A204.1 (cell line): ENCODE data around the gene PPFIA3.

ENCODE experiments used
- FAIRE-seq: peaks from 2 replicates; lab custom pipeline; 2012; peaks lifted over from hg19 to GRCh38; lab: Jason Lieb, UNC

PPFIA3 gene

DNA sequence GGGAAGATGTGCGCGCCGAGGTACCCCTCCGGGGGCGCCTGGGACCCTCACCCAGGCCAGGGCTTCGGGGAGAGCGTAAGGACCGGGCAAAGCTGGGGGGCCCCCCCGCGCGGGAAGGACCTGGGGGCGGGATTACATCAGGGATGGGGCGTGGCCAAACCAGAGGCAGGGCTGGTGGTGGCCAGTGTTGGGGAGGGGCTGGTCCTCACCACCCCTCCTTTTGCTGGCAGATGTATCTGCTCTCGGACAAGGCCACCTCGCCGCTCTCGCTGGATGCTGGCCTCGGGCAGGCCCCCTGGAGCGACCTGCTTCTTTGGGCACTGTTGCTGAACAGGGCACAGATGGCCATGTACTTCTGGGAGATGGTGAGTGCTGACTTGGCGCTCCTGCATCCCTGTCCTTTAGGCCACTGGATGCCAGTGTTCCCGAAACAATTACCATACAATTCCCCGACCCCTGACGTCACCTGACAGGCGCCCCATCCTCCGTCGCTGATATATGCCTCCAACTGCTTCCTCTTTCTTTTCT is 63.6 kb downstream of the PPFIA3 start:
- FAIRE-seq, result no peak

DNA sequence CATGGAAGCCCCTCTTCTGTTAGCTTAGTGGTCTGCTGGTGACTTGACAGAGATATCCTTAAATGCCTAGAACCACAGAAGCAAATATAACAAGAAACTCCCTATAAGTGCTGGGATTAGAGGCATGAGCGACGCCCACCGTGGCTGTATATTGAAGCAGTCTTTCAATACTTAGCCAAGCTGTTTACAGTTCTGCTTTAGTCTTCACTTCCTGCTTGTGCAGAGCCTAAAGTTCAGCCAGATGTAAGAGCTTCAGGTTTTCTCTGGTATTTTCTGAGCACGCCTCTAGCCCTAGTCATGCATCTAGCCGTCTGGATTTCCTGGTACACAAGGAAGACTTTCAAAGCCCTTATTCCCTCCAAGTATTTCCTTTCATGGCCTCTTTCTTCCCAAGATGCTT is 66.8 kb downstream of the PPFIA3 start:
- no peak for FAIRE-seq

DNA sequence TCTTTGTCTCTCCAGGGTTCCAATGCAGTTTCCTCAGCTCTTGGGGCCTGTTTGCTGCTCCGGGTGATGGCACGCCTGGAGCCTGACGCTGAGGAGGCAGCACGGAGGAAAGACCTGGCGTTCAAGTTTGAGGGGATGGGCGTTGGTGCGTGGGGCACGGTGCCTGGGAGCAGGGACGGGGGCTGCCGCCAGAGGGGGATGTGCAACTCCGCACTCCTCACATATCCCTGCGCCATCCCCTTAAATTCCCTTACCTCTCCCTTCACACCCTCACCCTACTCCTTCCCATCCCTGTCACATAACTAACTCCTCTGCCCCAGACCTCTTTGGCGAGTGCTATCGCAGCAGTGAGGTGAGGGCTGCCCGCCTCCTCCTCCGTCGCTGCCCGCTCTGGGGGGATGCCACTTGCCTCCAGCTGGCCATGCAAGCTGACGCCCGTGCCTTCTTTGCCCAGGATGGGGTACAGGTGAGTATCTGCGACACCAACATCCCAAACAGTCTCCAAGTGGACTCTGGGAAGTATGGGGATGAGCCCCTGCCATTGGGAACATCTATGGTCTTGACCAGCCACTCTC is 69.4 kb downstream of the PPFIA3 start:
- FAIRE-seq, result no peak

DNA sequence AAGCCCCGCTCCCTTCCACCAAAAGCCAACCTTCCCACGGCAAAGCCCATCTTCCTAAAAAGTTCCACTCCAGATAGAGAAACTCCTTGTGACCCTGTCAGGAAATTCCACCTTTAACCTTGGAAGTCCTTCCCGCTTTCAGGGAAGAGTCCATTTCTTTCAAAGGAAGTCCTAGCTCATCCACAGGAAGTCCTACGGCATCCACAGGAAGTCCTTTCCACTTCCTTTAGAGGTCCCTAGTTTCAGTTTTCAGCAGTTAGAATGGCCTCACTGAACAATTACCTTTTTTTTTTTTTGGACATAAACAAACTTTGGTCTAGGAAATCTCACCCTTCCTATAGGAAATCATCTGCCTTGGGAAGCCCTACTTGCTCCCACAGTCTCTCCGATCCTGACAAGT is 69.9 kb downstream of the PPFIA3 start:
- no peak for FAIRE-seq

DNA sequence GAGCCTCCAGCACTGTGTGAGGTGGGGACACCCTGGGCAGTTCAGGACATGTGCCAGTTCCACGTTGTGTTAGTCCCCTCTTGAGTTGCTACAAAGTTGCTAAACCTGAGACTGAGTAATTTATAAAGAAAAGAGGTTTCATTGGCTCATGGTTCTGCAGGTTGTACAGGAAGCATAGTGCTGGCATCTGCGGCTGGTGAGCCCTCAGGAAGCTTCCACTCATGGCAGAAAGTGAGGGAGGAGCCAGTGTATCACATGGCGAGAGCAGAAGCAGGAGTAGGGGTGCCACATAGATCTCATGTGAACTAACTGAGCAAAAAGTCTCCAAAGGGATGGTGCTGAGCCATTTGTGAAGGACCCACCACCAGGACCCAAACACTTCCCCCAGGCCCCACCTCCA is 71.4 kb downstream of the PPFIA3 start:
- no peak for FAIRE-seq

DNA sequence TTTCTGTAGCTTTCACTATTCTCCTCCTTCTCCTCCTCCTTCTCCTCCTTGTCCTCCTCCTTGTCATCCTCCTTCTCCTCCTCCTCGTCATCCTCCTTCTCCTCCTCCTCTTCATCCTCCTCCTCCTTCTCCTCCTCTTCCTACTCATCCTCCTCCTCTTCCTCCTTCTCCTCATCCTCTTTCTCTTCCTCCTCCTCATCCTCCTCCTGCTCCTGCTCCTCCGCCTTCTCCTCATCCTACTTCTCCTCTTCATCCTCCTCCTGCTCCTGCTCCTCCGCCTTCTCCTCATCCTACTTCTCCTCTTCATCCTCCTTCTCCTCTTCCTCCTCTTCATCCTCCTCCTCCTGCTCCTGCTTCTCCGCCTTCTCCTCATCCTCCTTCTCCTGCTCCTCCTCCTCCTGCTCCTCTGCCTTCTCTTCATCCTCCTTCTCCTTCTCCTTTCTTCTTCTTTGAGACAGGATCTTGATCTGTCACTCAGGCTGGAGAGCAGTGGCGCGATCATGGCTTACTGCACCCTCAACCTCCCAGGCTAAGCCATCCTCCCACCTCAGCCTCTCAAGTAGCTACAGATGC is 74.6 kb downstream of the PPFIA3 start:
- no peak for FAIRE-seq

DNA sequence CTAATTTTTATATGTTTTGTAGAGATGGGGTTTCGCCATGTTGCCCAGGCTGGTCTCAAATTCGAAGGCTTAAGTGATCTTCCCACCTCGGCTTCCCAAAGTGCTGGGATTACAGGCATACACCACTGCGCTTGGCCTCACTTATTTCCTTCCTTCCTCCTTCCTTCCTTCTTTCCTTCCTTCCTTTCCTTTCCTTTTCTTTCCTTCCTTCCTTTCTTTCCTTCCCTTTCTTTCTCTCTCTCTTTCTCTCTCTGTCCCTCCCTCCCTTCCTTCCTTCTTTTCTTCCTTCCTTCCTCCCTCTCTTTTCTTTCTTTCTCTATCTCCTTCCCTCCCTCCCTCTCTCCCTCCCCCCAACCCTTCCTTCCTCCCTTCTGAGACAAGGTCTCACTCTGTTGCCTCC is 75.1 kb downstream of the PPFIA3 start:
- no peak for FAIRE-seq

DNA sequence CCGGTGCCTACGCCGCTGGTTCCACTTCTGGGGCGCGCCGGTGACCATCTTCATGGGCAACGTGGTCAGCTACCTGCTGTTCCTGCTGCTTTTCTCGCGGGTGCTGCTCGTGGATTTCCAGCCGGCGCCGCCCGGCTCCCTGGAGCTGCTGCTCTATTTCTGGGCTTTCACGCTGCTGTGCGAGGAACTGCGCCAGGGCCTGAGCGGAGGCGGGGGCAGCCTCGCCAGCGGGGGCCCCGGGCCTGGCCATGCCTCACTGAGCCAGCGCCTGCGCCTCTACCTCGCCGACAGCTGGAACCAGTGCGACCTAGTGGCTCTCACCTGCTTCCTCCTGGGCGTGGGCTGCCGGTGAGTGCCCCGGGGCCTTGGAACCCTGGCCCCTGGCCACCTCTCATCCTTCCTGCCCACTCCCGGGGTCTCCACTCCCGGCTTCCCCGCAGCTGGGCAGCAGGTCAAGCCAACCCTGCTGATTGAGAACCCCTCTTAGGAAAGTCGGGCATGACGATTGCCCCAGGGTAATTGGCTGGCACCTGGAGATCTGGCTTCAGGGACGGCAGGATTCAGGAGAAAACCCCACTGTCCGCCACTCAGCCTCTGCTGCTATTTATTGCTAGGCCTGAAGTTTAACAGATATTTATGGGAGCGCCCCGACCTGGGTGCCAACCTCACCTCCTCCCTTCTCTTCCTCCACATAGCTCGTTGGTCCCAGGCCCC is 77.3 kb downstream of the PPFIA3 start:
- FAIRE-seq, result no peak

DNA sequence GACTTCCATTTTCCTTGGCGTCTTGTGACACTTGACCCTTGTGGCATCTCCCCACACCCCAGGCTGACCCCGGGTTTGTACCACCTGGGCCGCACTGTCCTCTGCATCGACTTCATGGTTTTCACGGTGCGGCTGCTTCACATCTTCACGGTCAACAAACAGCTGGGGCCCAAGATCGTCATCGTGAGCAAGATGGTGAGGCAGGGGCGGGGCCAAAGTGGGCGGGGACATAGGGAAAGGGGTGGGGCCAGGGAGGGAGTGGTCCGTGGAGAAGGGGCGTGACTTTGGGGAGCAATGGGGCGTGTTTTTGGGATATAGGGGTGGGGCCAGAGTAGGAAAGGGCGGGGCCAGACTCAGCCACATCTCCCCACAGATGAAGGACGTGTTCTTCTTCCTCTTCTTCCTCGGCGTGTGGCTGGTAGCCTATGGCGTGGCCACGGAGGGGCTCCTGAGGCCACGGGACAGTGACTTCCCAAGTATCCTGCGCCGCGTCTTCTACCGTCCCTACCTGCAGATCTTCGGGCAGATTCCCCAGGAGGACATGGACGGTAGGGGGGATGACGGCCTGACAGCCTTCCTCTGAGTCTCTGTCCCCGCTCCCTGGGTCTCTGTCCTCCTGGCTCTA is 81.0 kb downstream of the PPFIA3 start:
- FAIRE-seq, result no peak
